ENCODE data around the gene ELFN2.

GRCh38 chr22:37336579-37336978 is 90.7 kb downstream of the ELFN2 start:
- TF ChIP-seq CTCF (IDR thresholded peaks at IDR 0.05), result no peak
- TF ChIP-seq ZFX (IDR thresholded peaks at IDR 0.05; ENCODE audit: borderline replicate concordance), result no peak
